PC-9 (cell line): ENCODE data around the gene PHLDB2.

Experiments
- CTCF ChIP-seq: fragments of 200-600 bp; sonication (generic); conservative IDR thresholded peaks from 2 replicates; pipeline ENCODE4 v1.6.1; 2017; ENCODE audit warnings: mixed run types, antibody characterized with exemption, mild to moderate bottlenecking, moderate library complexity
- EZH2 ChIP-seq: fragments of 200-600 bp; sonication (generic); IDR thresholded peaks from 2 replicates; pipeline ENCODE4 v1.8.0; 2017; ENCODE audit warnings: antibody characterized with exemption, low read depth

DNA sequence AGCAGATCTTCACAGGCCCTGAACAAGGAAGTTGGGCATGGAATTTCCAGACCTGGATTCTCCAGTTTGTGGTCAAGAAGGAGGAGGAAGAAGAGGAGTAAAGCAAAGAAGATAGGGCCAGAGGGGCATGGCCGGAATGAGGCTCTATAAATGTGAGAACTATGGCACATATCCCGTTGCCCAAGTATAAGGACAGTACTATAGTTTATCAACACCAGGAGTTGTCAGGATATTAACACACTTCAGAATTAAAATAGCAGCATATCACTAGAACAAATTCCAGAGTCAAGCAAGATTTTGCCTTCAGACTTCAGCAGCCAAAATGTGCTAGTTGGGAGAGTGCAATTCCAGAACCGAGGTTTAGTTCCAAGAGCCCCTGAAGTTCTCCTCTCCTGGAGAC lies 38.4 kb upstream of the PHLDB2 start:
- TF ChIP-seq CTCF (no peak), EZH2 (no peak)
